22Rv1 (cell line): ENCODE results near the gene WDR33.

Experiments
- CTCF ChIP-seq: fragments of 450-650 bp; IDR thresholded peaks from 2 replicates; pipeline ENCODE4 v1.5.1; 2017; ENCODE audit warnings: mild to moderate bottlenecking
- ZFX ChIP-seq: fragments of 450-650 bp; IDR thresholded peaks from 2 replicates; pipeline ENCODE4 v1.6.1; 2017; ENCODE audit warnings: antibody characterized with exemption, borderline replicate concordance

- TF ChIP-seq CTCF (no peak), ZFX (no peak)
Measured at GRCh38 chr2:127857265-127857808, 46.4 kb upstream of the WDR33 start.
